ENCODE measurements around the gene MAEA.

GRCh38 chr4:1318046-1318375, 28.3 kb downstream of the MAEA start:
- TF ChIP-seq CTCF (IDR thresholded peaks at IDR 0.05; ENCODE audit: borderline replicate concordance, extremely low read depth, low read length, poor library complexity, severe bottlenecking): no peak
- no peak for TF ChIP-seq EZH2 (IDR thresholded peaks at IDR 0.05; ENCODE audit: borderline replicate concordance, low read depth, low read length, severe bottlenecking)
